Breast epithelium (tissue), 4 donors: Measurements from ENCODE around the gene ZNRF2. TPM values are rescaled to one million over a fixed set of nuclear protein-coding genes. Genes with fewer than 3 reads are reported as not detected.

Source experiments
- DNase-seq, 2 donors: peaks; one replicate each; pipeline ENCODE4 v3.0.0-alpha.2; 2019; ENCODE audit warnings: low spot score in 2 of 2
- H3K27ac ChIP-seq, 2 donors: fragments of 200-600 bp; sonication (generic) in 1 of 2; one replicate each; pipeline ENCODE4 v1.5.1; 2016 to 2019; ENCODE audit warnings: mild to moderate bottlenecking in 1 of 2
- H3K27me3 ChIP-seq, 2 donors: fragments of 200-600 bp; sonication (generic) in 1 of 2; one replicate each; pipeline versions ENCODE4 v1.5.1 to v1.6.0; 2017 to 2019; ENCODE audit warnings: control low read depth in 1 of 2, mild to moderate bottlenecking in 1 of 2
- H3K36me3 ChIP-seq: fragments of 200-600 bp; one replicate; pipeline ENCODE4 v1.5.1; 2019
- H3K4me1 ChIP-seq, 2 donors: fragments of 200-600 bp; sonication (generic); one replicate each; pipeline ENCODE4 v1.5.1; 2016 to 2019; ENCODE audit warnings: control low read depth in 1 of 2
- H3K4me3 ChIP-seq, 3 donors: fragments of 200-600 bp; sonication (generic); 1 replicate in 2 of 3; 2 replicates in 1 of 3; pipeline ENCODE4 v1.5.1; 2016 to 2019; ENCODE audit warnings: mild to moderate bottlenecking in 3 of 3, moderate library complexity in 2 of 3
- H3K9me3 ChIP-seq, 2 donors: fragments of 200-600 bp; sonication (generic) in 1 of 2; one replicate each; pipeline ENCODE4 v1.5.1; 2016 to 2019; ENCODE audit warnings: control low read depth in 1 of 2
- POLR2A ChIP-seq: fragments of 450-650 bp; IDR thresholded peaks from one replicate; pipeline ENCODE4 v1.6.1; 2016; ENCODE audit warnings: antibody characterized with exemption, mild to moderate bottlenecking, moderate library complexity
- POLR2AphosphoS5 ChIP-seq, 3 donors: sonication (generic); formaldehyde crosslinking; IDR thresholded peaks; one replicate each; pipeline ENCODE4 v1.6.1; 2017; ENCODE audit warnings: antibody characterized with exemption in 3 of 3
- intact Hi-C: fragments of 100-400 bp; cut with DNase I; formaldehyde crosslinking; loops from one replicate; pipeline ENCODE4 v1.15.1; 2023; ENCODE audit warnings: low total_unique reads
- total RNA-seq, 3 donors: library from RNA; depleted of rRNA; stranded (reverse); fragments of >200 nt; gene quantifications; one replicate each; pipeline ENCODE4 v1.1.0, GENCODE V29; 2016
- TF ChIP-seq, protein P1 (sequence below), 3 donors: fragments of 450-650 bp; IDR thresholded peaks; one replicate each; pipeline ENCODE4 v1.5.1; 2016 to 2017; ENCODE audit warnings: antibody characterized with exemption in 3 of 3, mild to moderate bottlenecking in 3 of 3, moderate library complexity in 3 of 3

ZNRF2 gene
- total RNA-seq, 3 donors from 2014 or later: 18.9 to 56.8 (median 30.5) TPM

DNA sequence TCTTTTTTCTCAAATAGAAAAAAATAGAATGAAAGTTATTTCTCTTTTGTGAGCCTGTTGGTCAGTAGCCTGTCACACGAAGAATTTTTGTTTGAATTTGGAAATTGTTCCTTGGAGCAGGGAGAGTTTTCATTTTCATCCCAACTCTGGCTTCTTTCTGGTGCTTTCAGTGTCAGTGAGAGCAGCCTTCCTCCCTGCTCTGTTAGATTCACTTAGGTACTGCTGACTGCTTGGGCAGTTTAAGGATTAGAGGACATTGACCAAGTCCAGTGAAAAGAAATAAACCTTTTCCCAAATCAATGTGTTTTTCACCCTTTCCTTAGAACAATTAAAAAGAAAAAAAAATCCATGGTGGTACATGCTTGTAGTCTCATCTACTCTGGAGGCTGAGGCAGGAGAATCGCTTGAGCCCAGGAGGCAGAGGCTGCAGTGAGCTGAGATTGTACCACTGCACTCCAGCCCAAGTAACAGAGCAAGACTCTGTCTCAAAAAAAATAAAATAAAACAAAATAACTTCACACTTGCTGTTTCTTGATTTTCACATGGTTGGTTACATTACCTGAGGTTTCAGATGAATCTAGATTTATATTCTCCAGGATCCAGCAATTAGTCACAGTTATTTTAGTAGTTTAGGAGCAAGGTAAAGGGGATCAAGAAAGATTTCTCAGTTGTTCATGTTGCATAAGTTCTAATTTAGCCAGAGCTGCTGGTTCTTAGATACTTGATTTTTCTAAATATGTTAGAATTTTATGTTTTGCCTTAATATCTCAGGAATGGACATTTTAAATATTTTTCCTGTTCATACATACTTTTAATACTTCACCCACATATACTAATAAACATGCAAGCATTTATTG lies 63.1 kb downstream of the ZNRF2 start:
- Histone ChIP-seq H3K36me3 (no peaks in the 10 kb centered on the region), H3K27ac (peak overlapping the region; percentile 28 to 46), H3K27me3 (no peaks in the 10 kb centered on the region), H3K9me3 (no peaks in the 10 kb centered on the region), H3K4me1 (peaks cover 0 to 8% of the 10 kb centered on the region in 2 donors), H3K4me3 (no peak overlapping the region)
- no peak for DNase-seq
- TF ChIP-seq POLR2A (no peak), POLR2AphosphoS5 (IDR thresholded peaks at IDR 0.05) (no peak)
- TF ChIP-seq, protein P1, sequence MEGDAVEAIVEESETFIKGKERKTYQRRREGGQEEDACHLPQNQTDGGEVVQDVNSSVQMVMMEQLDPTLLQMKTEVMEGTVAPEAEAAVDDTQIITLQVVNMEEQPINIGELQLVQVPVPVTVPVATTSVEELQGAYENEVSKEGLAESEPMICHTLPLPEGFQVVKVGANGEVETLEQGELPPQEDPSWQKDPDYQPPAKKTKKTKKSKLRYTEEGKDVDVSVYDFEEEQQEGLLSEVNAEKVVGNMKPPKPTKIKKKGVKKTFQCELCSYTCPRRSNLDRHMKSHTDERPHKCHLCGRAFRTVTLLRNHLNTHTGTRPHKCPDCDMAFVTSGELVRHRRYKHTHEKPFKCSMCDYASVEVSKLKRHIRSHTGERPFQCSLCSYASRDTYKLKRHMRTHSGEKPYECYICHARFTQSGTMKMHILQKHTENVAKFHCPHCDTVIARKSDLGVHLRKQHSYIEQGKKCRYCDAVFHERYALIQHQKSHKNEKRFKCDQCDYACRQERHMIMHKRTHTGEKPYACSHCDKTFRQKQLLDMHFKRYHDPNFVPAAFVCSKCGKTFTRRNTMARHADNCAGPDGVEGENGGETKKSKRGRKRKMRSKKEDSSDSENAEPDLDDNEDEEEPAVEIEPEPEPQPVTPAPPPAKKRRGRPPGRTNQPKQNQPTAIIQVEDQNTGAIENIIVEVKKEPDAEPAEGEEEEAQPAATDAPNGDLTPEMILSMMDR (IDR thresholded peaks at IDR 0.05): no peak
- intact Hi-C loops: no loop called here

DNA sequence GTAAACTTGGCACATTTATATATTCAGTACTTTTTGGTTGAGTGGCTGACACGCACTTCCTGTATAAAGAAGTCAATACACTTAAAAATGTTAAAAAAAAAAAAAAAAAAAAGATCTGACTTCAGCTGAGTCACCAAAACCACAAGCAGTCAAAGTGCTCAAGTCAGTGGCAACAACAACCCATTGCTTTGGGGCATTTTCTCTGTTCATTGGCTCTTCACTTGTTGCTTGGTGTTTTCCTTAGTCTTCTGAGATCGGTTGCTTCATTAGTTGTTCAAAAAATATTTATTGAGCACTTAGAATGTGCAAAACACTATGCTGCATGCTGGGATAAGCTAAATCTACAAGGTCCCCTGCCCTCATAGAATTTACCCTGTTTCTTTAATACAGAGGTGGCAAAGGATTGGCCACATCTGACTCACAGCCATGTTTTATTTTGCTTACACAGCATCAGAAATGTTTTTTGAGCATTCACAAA lies 63.7 kb downstream of the ZNRF2 start:
- no peaks in the 10 kb centered on the region for H3K27me3 ChIP-seq
- no peak overlapping the region for H3K4me3 ChIP-seq
- peak in 1 of 3 donors; percentile 36 for TF ChIP-seq POLR2AphosphoS5 (IDR thresholded peaks at IDR 0.05)
- no peak for TF ChIP-seq POLR2A
- TF ChIP-seq, protein P1 (IDR thresholded peaks at IDR 0.05): no peak
- peak overlapping the region; percentile 44 to 46 for H3K27ac ChIP-seq
- peaks cover 0 to 8% of the 10 kb centered on the region in 2 donors for H3K4me1 ChIP-seq
- no peak for DNase-seq
- H3K9me3 ChIP-seq: no peaks in the 10 kb centered on the region
- intact Hi-C loops: no loop called here
- no peaks in the 10 kb centered on the region for H3K36me3 ChIP-seq

DNA sequence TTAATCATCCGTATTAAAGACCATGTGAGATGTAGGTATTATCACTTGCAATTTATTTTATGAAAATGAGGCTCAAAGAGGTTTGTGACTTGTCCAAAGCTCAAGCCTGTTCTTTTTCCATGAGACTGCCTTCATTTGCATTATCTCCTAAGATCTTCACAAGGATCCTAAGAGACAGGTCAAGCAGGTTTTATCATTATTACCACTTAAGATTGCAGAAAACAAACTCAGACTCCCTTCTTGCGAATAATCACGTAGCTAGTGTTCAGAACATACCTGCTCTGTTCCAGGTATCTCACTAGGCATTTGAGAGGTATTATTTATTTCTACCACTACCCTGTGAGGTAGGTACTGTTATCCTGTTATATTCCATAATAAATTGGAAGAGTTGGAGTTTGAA lies 64.8 kb downstream of the ZNRF2 start:
- H3K4me3 ChIP-seq: no peak overlapping the region
- H3K4me1 ChIP-seq: peaks cover 0 to 8% of the 10 kb centered on the region in 2 donors
- intact Hi-C loops: no loop called here
- TF ChIP-seq, protein P1 (IDR thresholded peaks at IDR 0.05): no peak
- TF ChIP-seq POLR2A (no peak), POLR2AphosphoS5 (IDR thresholded peaks at IDR 0.05) (no peak)
- peak overlapping the region in 1 of 2 donors; percentile 46 for H3K27ac ChIP-seq
- H3K36me3 ChIP-seq: no peaks in the 10 kb centered on the region
- DNase-seq: no peak
- no peaks in the 10 kb centered on the region for H3K9me3 ChIP-seq
- no peaks in the 10 kb centered on the region for H3K27me3 ChIP-seq

DNA sequence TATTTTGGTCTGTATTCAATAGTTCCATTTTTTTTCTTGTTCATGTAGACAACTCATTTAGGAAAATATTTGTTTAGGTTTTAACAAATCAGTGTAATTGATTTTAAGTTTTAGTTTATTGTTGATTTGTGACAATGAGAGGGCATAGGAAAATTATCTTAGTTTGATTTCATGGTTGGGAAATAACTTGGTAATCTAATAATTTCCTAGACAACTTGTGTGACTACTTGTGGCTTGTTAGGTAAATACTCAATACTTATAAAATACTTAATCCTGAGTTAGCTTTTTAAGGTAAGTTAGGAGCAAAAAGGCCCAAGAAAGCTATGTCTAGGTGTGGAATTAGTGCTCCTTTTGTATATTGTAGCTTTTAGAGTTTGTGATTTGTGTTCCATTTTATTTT lies 65.4 kb downstream of the ZNRF2 start:
- TF ChIP-seq, protein P1 (IDR thresholded peaks at IDR 0.05): no peak
- TF ChIP-seq POLR2AphosphoS5 (IDR thresholded peaks at IDR 0.05): no peak
- no peak for TF ChIP-seq POLR2A
- DNase-seq: no peak
- peaks cover 0 to 8% of the 10 kb centered on the region in 2 donors for H3K4me1 ChIP-seq
- H3K4me3 ChIP-seq: no peak overlapping the region
- intact Hi-C loops: no loop called here
- no peaks in the 10 kb centered on the region for H3K36me3 ChIP-seq
- peak overlapping the region in 1 of 2 donors; percentile 46 for H3K27ac ChIP-seq
- H3K9me3 ChIP-seq: no peaks in the 10 kb centered on the region
- H3K27me3 ChIP-seq: no peaks in the 10 kb centered on the region

DNA sequence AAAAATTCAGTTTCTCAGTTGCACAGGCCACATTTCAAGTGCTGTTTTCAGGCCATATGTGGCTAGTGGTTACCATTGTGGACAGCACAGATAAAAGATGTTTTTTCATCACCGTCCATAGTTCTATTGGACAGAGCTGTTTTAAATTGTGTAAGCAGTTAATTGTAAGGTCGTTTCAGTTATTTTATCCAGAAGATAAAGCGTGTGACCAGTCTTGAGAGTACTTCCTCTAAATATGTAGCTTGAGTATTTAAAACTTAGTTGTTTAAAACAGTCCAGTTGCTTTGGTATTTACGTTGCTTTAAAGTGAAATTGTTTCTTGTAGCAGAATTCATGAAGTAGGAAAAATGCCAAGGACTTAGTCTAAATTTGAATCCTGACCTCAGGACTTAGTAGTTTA lies 66.9 kb downstream of the ZNRF2 start:
- peaks cover 0 to 8% of the 10 kb centered on the region in 2 donors for H3K4me1 ChIP-seq
- H3K27ac ChIP-seq: peak overlapping the region in 1 of 2 donors; percentile 21
- DNase-seq: no peak
- no peaks in the 10 kb centered on the region for H3K27me3 ChIP-seq
- TF ChIP-seq POLR2A (no peak), POLR2AphosphoS5 (IDR thresholded peaks at IDR 0.05) (no peak)
- TF ChIP-seq, protein P1 (IDR thresholded peaks at IDR 0.05): no peak
- intact Hi-C loops: no loop called here
- H3K9me3 ChIP-seq: no peaks in the 10 kb centered on the region
- H3K36me3 ChIP-seq: no peaks in the 10 kb centered on the region
- no peak overlapping the region for H3K4me3 ChIP-seq
